ENCODE results near the gene EXOC6.

Gene EXOC6

DNA sequence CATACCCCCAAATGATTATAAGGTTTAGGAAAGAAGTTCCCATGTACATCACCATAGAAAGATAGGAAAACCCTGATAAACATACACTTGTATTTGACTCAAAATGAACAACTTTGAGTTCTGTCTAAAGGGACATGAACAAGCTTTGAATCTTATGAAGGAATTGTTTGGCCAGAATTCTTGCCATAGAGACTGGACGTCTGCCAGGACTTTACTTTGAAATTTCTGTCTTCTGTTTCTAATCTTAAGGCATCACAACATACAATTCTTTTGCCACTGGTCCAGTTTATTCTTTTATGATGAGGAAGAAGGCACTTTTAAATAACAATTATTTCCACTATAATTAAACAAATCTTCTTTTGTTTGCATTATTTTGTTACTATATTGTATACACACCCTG, 186.1 kb downstream of the EXOC6 start:
- H3K4me2 ChIP-seq (ENCODE audit: low read depth, low read length, poor library complexity, severe bottlenecking) = no peak overlapping the region

DNA sequence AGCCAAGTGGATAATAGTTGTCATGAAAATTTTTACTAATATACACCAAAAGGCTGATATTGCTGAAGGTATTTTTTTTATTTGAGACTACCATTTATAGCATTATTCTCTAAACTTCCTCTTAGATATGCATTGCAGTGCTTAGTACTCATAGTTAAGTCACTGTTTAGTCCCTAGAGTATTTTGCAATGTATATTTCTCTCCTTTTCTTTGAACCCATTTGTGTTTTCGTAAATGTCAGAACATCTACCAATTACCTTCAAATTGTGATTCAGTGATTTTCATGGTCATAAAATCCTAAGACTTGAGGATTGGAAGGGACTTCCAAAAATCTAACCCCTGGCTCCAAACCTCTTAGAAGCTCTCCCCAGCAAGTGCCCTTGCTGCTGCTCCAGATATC, 190.8 kb downstream of the EXOC6 start:
- no peak overlapping the region for H3K4me2 ChIP-seq (ENCODE audit: low read depth, low read length, poor library complexity, severe bottlenecking)
- no peaks in the 10 kb centered on the region for H3K27me3 ChIP-seq (ENCODE audit: insufficient read depth, low read length, poor library complexity, severe bottlenecking)
- H3K9me2 ChIP-seq (replicated peaks; ENCODE audit: low read depth, low read length) = no peaks in the 10 kb centered on the region
- H2AFZ ChIP-seq (ENCODE audit: low read length) = no peak overlapping the region
- no peaks in the 10 kb centered on the region for H3F3A ChIP-seq (ENCODE audit: low read depth)
- no peaks in the 10 kb centered on the region for H3K79me2 ChIP-seq (ENCODE audit: insufficient read depth, low read length)
- no peaks in the 10 kb centered on the region for H4K20me1 ChIP-seq (ENCODE audit: insufficient read depth, low read length, poor library complexity, severe bottlenecking)
- no peak overlapping the region for H3K4me3 ChIP-seq (ENCODE audit: low read length, poor library complexity, severe bottlenecking)
- TF ChIP-seq EZH2phosphoT487 (IDR thresholded peaks at IDR 0.05; ENCODE audit: borderline replicate concordance) = no peak
- TF ChIP-seq, protein P1, sequence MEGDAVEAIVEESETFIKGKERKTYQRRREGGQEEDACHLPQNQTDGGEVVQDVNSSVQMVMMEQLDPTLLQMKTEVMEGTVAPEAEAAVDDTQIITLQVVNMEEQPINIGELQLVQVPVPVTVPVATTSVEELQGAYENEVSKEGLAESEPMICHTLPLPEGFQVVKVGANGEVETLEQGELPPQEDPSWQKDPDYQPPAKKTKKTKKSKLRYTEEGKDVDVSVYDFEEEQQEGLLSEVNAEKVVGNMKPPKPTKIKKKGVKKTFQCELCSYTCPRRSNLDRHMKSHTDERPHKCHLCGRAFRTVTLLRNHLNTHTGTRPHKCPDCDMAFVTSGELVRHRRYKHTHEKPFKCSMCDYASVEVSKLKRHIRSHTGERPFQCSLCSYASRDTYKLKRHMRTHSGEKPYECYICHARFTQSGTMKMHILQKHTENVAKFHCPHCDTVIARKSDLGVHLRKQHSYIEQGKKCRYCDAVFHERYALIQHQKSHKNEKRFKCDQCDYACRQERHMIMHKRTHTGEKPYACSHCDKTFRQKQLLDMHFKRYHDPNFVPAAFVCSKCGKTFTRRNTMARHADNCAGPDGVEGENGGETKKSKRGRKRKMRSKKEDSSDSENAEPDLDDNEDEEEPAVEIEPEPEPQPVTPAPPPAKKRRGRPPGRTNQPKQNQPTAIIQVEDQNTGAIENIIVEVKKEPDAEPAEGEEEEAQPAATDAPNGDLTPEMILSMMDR (conservative IDR thresholded peaks at IDR 0.05; ENCODE audit: low read length) = no peak
- no peaks in the 10 kb centered on the region for H3K36me3 ChIP-seq (ENCODE audit: insufficient read depth, low read length)
- H3K4me1 ChIP-seq (ENCODE audit: insufficient read depth, low read length, poor library complexity, severe bottlenecking) = no peaks in the 10 kb centered on the region
- no peaks in the 10 kb centered on the region for H3K9me3 ChIP-seq (ENCODE audit: insufficient read depth, low read depth, low read length)
- H3K9ac ChIP-seq (ENCODE audit: low read depth, low read length, poor library complexity, severe bottlenecking) = no peak overlapping the region

More for the DNA sequence above, 186.1 kb downstream of the EXOC6 start:
- Histone ChIP-seq H3K36me3 (ENCODE audit: insufficient read depth, low read length) (no peaks in the 10 kb centered on the region), H3K4me3 (ENCODE audit: low read length, poor library complexity, severe bottlenecking) (no peak overlapping the region), H2AFZ (ENCODE audit: low read length) (no peak overlapping the region), H3F3A (ENCODE audit: low read depth) (no peaks in the 10 kb centered on the region), H3K27me3 (ENCODE audit: insufficient read depth, low read length, poor library complexity, severe bottlenecking) (no peaks in the 10 kb centered on the region), H3K9me3 (ENCODE audit: insufficient read depth, low read depth, low read length) (no peaks in the 10 kb centered on the region), H3K9ac (ENCODE audit: low read depth, low read length, poor library complexity, severe bottlenecking) (no peak overlapping the region), H3K4me1 (ENCODE audit: insufficient read depth, low read length, poor library complexity, severe bottlenecking) (no peaks in the 10 kb centered on the region), H3K9me2 (replicated peaks; ENCODE audit: low read depth, low read length) (no peaks in the 10 kb centered on the region), H3K79me2 (ENCODE audit: insufficient read depth, low read length) (no peaks in the 10 kb centered on the region), H4K20me1 (ENCODE audit: insufficient read depth, low read length, poor library complexity, severe bottlenecking) (no peaks in the 10 kb centered on the region)
- TF ChIP-seq, protein P1 (conservative IDR thresholded peaks at IDR 0.05; ENCODE audit: low read length) = no peak
- TF ChIP-seq EZH2phosphoT487 (IDR thresholded peaks at IDR 0.05; ENCODE audit: borderline replicate concordance) = no peak

DNA sequence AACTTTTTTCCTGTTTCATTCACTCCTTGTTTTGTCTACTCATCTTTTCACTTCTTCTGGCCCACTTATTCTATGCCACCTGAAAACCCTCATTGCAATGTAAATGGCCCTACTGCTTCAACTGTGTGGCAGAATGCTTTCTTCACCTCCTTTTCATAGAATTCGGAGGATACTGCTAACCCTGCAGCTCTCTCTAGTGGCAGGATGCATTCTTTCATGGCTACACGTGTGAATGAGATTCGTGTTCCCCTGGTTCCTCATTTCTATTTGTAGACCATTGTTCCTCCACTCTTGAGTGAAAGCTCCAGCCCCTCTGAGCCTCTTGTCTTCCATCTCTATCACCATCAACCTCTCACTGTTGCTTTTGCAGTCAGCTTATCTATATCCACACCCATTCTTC, 191.4 kb downstream of the EXOC6 start:
- H3F3A ChIP-seq (ENCODE audit: low read depth) = no peaks in the 10 kb centered on the region
- H3K27me3 ChIP-seq (ENCODE audit: insufficient read depth, low read length, poor library complexity, severe bottlenecking) = no peaks in the 10 kb centered on the region
- H3K9me3 ChIP-seq (ENCODE audit: insufficient read depth, low read depth, low read length) = no peaks in the 10 kb centered on the region
- no peaks in the 10 kb centered on the region for H3K9me2 ChIP-seq (replicated peaks; ENCODE audit: low read depth, low read length)
- no peak overlapping the region for H3K9ac ChIP-seq (ENCODE audit: low read depth, low read length, poor library complexity, severe bottlenecking)
- H2AFZ ChIP-seq (ENCODE audit: low read length) = no peak overlapping the region
- H4K20me1 ChIP-seq (ENCODE audit: insufficient read depth, low read length, poor library complexity, severe bottlenecking) = no peaks in the 10 kb centered on the region
- no peaks in the 10 kb centered on the region for H3K36me3 ChIP-seq (ENCODE audit: insufficient read depth, low read length)
- no peak for TF ChIP-seq EZH2phosphoT487 (IDR thresholded peaks at IDR 0.05; ENCODE audit: borderline replicate concordance)
- TF ChIP-seq, protein P1 (conservative IDR thresholded peaks at IDR 0.05; ENCODE audit: low read length) = peak; percentile 74
- H3K79me2 ChIP-seq (ENCODE audit: insufficient read depth, low read length) = no peaks in the 10 kb centered on the region
- no peaks in the 10 kb centered on the region for H3K4me1 ChIP-seq (ENCODE audit: insufficient read depth, low read length, poor library complexity, severe bottlenecking)
- no peak overlapping the region for H3K4me3 ChIP-seq (ENCODE audit: low read length, poor library complexity, severe bottlenecking)
- H3K4me2 ChIP-seq (ENCODE audit: low read depth, low read length, poor library complexity, severe bottlenecking) = no peak overlapping the region

Measured in Loucy (cell line).